GM12872 (cell line): ENCODE data around the gene FTO.

Experiments
- CTCF ChIP-seq: IDR thresholded peaks from 3 replicates; pipeline ENCODE4 v1.5.1; 2011; ENCODE audit warnings: low read depth, mild to moderate bottlenecking, low read length, moderate library complexity; ENCODE audit not compliant: insufficient read depth

The FTO gene

GRCh38 chr16:53891409-53892139 lies 187.6 kb downstream of the FTO start:
- no peak for TF ChIP-seq CTCF

GRCh38 chr16:53892155-53892554 lies 188.2 kb downstream of the FTO start:
- TF ChIP-seq CTCF, result peak; percentile 72

DNA sequence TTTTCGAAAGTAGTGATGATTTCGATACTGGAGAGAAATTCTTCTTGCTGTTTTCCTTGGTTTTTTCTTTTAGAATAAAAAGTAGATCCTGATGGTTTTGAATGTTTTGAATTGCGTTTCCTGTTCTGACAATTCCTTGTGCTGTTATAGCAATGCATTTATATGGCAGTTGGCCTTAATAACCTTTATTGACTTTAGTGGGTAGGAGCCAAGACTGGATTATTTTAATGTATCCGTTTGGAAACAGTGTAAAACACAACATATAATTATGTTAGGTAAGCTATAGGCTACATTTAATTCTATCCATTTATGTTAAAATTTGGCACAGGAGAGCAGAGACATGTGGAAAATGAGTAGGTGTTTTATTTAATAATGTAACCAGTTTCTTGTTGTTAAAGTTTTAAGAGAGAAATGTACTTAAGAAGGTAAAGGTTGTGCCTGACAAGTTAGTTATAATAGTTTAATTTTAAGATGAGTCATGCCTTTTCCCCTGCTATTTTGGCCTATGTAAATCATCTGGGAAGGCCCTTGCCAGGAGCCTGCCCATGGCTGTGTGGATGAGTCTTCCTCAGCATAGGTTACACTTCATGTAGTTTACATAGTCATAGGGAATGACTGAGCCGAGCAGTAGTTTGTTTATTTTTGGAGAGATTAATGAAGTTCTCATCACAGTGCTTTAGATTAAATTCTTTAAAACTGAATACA lies 189.9 kb downstream of the FTO start:
- no peak for TF ChIP-seq CTCF

DNA sequence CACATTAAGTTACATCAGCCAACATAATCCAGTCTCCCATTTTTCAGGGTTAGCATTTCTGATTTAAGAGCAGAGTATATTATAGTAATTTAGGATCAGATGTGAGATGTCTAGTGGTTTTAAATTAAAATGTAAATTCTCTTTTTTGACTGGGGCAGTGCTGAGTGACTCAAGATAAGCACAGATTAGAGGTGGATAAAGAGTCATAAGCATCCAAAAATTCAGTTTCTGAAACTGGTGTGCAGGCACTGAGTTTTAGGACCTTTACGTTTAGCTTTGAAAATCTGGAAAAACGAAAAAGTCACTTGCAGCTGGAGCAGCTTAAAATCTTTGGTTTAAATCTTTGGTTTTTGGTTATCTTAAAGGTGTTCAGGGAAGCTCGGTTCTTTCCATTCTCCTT lies 190.7 kb downstream of the FTO start:
- no peak for TF ChIP-seq CTCF

- TF ChIP-seq CTCF, result no peak
These were observed 191.5 kb downstream of the FTO start for GRCh38 chr16:53895433-53895832.

DNA sequence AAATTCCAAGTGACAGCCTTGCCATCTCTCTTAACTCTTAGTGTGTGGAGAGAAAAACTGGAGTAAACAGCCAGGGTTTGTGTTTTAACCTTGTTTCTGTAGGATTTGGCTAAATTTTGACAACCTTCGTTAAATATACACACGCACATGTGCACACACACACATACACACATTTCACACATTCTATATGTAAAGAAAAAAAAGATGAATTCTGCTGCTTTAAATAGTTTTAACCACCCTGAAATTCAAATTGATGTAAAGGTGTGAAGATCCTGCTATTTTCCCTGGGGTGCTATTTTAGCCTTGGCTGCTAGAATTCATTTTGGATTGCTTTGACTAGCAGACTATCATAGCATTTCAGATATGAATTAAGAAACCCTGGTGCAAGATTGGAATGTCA lies 191.9 kb downstream of the FTO start:
- no peak for TF ChIP-seq CTCF

GRCh38 chr16:53896722-53897121 lies 192.8 kb downstream of the FTO start:
- TF ChIP-seq CTCF, result no peak
